GM18861 (cell line): ENCODE results near the gene NUDT1.

Source experiments
- ATAC-seq: cut with Tn5 transposase; IDR thresholded peaks from one replicate; pipeline ENCODE4 v1.9.1; 2021; ENCODE audit not compliant: unreplicated experiment

The NUDT1 gene

DNA sequence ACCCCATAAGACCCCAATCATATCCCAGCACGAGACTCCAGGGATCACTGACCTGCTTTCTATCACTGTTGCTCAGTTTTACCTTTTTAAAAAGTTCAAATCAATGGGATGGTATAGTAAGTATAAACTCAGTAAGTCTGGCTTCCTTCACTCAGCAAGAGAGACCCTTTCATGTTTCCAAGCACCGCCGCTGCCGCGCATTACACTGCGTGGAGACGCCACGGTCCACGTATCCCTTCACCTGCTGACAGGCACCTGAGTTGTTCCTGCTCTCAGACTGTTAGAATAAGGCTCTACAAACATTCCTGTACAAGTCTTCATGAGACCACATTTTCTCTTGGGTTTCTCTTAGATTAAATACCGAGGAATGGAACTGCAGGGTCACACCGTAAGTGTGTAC is 37.6 kb upstream of the NUDT1 start:
- ATAC-seq, result no peak

DNA sequence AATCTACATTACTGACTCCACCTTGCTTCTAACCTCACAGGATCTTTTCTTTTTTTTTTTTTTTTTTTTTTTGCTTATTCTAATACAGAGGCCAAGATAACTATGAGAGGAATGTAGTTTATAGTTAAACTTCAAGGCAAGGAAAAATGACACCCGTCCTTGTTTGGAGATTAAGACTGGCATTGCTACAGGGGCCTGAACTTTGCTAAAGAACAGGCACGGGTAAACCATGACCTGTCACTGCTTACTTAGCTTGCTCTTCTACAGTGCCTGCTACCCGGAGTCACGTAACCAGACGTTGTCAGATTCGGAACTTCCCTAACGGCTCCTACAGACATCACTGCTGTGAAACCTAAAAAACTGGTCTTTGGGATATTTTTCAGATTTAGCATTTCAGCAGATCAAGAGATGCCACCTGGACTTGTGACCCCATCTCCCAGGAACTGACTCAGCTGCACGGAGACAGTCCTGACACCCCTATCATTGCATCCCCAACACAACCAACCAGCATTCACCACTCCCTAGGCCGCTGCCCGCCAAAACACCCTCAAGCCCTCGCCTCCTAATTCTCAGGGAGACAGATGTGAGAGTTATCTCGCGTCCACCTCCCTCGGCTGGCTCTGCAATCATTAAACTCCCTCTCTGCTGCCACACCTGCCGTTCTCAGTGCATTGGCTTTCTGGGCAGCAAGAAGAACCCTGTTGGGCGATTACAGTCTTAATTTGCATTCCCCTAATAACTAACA is 36.8 kb upstream of the NUDT1 start:
- ATAC-seq, result no peak

DNA sequence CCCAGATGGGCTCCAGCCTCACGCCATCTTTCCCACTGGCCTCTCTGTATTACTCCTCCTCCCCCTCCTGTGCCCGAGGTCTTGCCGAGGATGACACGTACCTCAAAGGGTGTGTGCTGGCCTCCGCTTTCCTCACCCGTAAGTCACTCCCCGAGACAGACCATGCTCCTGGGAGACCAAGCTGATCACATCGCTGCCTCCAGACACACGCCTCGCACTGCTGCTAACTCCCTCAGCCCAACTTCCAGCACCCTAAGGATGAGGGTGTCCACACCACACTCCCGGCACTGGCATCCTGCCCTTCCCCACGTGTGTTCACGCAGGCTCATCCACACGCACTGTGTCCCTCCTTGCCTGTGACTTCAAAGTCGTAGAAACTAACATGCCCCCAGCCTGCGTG is 33.3 kb upstream of the NUDT1 start:
- no peak for ATAC-seq

DNA sequence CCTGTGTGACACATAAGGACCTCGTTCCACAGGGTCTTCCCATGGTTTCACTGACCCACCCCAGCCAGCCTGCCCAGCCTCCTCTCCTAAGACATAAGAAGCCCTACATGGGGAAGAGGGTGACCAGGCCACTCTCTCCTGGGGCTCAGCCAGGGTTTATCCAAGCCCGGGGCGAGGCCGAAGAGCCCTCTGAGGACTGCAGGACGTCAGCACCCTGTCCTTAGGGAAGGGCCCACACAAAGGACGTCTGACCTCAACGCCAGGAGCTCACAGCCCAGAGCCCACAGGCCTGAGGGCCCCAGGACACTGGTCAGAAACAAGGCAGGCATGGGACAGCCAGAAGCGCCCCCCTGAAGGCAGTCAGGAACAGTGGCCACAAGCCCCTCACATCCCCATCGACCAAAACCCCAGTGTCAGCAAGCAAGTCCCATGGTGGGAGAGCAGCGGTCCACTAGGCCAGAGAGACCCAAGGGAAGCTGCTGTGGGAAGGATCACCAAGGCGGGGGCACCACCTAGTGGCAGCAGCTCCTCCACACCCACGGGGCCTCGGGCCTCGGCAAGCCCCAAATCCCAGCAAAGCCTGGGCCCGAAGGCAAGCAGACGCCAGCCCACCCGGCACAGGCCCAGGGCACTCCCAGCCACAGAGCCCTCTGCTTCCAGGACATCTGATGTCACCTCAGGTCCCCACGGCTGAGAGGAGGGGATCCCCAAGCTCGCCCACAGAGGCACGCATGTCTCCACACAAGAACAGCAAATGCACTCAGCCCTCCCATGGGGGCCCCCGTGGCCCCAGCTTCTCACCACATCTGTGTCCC is 32.7 kb upstream of the NUDT1 start:
- peak; percentile 38 for ATAC-seq

DNA sequence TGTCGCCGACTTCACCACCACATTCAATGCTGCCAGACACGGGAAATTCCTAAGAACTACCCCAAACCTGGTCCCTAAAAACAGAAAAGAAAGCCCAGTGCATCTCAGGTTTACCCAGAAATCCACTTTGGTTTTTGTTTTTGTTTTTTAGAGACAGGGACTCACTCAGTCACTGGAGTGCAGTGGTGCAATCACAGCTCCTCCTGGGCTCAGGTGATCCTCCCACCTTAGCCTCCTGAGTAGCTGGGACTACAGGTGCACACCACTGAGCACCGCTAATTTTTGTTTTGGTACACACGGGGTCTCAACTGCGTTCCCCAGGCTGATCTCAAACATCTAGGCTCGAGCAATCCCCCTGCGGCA is 32.1 kb upstream of the NUDT1 start:
- no peak for ATAC-seq

DNA sequence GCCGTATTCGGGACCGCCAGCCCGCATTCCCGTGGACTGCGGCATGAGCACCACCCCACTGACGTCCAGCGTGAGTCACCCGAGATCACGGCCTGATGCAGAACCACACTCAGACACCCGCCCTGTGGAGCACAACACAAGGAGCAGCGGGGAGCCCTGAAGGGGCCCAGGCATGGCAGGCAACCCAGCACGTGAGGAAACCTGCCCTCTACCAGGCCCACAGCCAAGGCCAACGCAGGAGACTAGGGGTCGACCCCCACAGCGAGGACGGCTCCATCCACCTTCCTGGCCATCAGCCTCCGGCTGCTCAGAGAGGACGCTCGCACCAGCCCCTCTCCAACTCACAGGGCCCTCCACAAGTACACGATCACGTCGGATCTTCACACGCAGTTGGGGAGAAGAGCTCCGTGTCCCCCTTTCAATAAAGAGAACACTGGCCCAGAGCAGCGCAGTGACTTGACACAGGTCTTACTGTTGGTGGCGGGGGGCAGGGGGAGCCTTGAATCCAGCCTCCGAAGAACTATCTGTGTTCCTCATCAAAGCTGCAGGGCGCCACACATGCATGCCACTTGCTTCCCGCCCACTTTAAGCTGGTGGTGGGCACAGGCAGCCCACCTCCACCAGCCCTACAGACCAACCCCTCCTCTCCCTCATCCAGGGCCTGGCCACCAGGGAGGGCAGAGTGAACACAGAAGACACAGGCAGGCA is 31.3 kb upstream of the NUDT1 start:
- no peak for ATAC-seq

DNA sequence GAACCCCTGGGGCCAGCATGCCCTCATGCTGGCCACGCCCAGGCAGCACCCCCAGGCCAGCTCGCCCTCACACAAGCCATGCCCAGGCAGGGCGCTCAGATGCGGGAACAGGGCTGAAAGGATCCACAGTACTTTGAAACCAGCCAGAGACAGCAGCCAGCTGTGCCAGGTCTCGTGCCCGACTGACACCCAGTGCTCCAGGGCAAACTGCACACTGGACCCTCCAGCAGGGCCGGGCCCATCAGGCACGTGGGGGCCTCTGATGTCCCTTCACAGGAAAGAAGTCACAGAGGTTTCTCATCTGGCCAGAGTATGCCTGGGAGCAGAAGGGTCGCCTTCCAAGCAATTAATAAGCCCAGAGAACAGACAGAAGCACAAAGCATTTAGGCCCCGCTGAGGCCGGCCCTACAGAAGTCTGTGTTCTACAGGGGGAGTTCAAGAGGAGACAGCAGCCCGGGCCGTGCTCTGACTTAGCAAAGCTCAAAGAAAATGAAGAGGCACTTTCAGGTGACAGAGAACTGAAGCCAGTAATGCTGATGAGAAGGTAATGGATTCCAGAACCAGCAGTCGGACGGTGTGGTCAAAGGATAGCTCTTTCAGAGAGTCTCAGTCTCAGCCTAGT is 30.7 kb upstream of the NUDT1 start:
- ATAC-seq, result no peak

DNA sequence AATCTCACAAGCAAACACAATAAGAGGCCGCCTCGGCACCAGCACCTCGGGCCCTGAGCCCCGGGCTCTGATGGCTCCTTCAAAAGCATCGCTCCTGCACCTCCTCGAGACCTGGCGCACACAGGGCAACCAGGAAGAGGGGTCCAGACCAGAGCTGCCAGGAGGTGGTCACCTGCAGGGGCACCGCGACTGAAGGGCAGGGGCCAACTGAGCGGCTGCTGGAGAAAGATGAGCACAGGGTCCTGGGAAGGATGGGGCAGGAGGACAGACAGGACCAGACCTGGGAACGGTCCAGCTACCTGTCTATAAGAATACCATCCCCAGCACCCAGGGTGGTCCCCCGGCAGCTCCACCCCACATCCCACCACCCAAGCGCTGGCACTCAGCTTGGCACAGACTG is 30.1 kb upstream of the NUDT1 start:
- no peak for ATAC-seq

DNA sequence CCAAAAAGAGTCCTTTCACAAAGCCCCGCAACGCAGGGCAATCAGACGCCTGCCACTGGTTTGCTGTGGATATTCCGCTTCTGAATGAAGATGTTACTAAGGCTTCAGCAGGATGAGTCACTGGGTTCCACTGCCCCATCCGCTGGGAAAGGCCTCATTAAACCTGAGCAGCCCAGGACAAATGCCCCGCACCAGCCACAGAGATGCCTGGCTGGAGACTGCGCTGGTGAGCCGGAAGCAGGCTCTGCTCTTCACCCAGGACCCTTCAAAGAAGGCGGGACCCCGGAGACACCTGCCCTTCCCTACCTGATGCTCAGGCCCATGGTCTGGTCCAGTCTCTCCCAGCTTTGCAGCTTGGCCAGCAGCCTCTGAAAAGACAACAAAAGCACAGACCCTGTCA is 29.1 kb upstream of the NUDT1 start:
- no peak for ATAC-seq

DNA sequence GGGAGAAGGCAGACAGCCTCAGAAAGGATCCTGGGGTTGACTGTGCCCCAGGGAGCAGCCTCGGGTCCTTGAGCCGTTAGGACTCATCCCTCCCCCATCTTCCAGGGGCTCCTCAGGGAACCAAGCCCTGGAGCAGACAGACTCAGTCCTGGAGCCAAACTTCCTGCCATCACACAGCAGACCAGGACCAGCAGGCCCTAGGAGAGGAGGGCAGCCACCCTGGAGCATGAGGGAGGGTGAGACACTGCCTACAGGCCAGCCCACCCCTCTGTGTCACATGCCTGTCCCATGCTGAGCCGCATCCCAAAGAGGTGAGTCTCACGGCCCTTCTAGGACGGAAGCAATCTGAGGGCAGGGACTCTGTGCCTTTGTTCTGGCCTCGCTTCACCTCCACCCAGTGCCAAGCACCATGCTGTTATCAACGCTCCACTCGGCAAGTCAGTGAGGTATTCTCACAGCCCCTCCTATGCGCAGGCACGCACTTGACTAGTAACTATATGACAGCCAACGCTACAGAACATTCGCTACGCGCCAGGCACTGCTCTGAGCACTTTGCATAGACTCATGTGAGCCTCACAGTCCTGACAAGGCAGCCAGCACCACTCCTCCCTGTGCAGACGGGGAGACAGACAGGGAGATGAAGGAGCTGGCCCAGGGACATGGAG is 28.3 kb upstream of the NUDT1 start:
- ATAC-seq, result no peak

DNA sequence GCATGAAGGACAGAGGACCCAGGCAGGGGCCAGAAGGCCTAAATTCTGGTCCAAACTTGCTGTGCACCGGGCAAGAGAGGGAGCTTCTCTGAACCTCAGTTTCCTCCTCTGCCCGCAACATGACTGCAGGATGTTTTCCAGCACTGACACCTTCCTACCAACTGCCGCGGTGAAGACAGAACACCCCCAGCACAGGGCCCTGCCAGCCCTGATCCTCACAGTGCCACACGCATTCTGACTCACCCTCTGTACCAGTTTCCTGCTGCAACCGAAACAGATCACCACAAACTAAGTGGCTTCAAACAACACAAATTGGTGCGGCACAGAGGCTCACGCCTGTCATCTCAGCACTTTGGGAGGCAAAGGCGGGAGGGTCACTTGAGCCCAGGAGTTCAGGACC is 27.4 kb upstream of the NUDT1 start:
- ATAC-seq, result no peak

DNA sequence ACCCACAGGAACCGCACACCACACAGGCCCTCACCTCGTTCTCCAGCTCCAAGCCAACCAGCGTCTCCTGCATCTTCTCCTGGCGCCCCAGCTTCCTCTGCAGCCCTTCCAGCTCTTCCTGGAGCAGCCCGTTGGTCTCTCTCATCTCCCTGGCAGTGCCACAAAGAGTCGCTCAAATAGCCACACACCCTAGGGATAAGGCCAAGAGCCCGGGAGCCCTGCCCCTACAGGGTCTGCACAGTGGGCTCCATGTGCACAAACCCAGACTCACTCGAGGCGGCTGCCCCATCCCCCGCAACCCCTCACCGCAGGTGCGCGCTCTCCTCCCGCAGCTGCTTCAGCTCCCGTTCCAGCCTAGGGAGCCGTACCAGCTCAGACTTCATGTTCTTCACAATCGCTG is 26.2 kb upstream of the NUDT1 start:
- ATAC-seq, result no peak

DNA sequence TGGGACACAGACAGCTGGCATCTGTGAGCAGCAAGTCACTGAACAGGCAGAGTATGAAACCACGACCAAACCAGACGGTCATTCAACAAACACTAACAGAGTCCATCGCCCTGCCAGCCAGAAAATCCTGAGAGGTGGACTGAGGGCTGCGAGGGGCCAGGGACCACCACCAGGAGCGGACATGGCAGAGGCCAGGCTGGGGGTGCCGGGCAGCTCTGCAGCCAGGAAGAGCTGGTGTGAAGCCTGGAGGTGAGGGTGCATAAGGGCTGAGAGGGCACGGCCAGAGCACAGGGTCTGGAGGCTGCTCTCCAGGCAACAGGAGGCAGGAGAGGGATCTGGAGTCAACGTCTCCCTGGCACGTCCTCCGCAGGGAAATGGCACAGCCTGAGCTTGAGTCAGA is 24.8 kb upstream of the NUDT1 start:
- no peak for ATAC-seq

DNA sequence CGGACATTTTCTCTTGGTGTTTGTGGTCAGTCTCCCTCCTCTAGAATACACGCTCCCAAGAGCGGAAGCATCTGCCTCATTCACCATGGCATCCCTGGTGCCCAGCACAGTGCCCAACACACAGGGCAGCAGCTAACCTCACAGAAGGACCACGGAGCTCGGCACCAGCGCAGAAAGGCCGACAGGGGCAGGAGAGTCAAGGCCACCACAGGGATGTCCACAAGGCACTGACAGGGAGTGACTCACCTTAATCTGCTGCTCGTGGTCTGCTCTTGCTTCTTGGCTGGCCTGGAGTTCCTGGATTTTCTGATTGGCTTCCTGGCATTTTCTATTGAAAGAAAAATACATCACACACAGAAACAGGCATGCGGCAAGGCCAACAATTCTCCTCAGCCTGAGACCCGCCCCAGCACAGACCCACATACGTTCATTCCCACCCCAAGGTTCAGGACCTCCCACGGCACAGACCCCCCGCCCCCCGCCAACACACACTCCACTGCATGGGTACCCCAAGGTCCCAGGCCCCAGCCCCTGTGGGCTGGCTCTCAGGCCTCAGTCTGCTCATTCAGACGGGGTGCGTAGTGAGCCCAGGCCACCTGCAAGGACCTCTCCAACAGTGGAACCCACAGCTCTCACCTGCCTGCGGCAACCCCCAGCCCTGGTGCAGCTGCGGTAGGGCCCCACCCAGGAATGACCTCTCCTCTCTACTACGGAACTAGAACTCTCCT is 24.1 kb upstream of the NUDT1 start:
- ATAC-seq, result no peak

DNA sequence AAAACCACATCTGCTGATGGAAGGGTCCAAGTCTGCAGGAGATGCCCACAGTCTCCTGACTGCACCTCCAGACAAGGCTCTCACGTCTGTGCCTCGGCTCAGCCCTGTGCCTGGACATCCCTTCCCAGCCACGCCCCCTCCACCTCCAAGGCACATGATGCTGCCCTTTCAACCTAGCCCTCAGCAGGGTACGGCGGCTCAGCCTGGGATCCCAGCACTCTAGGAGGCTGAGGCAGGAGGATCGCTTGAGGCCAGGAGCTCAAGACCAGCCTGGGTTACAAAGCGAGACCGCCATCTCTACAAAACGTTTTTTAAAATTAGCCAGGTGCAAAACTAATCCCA is 23.6 kb upstream of the NUDT1 start:
- no peak for ATAC-seq

DNA sequence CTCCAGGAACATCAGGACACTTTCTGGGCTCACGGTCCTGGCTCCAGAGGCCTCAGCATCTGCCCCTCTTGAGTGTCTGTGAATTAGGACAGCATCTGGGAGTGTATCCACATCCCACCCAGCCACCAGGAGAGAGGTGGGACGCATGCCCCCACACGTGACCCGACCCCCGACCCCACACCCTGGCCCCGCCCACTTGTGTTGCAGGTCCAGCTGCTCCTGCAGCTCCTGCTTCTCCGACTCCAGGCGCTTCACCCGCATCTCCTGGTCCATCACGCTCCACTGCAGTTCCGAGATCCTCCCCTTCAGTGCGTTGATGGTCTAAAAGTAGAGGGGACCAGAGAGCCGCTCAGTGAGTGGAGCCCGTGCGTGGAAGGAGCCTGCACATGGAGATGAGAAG is 22.9 kb upstream of the NUDT1 start:
- ATAC-seq, result no peak

DNA sequence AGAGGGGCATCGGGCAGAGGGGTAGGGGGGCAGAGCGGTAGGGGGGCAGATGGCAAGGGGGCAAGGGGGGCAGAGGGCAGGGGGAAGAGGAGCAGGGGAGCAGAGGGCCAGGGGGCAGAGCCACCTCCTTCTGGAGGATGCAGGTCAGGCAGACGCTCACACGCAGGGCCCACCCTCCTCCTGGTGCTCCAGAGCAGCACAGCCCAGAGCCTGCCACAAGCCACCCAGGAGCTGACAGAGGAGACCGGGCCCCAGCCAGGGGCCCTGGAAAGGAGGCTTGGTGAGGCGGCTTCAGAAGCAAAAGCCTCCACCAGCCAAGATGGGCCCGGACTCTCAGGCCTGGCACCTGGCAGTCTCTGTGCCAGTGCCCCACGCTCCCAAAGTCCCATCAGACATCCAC is 22.4 kb upstream of the NUDT1 start:
- no peak for ATAC-seq

DNA sequence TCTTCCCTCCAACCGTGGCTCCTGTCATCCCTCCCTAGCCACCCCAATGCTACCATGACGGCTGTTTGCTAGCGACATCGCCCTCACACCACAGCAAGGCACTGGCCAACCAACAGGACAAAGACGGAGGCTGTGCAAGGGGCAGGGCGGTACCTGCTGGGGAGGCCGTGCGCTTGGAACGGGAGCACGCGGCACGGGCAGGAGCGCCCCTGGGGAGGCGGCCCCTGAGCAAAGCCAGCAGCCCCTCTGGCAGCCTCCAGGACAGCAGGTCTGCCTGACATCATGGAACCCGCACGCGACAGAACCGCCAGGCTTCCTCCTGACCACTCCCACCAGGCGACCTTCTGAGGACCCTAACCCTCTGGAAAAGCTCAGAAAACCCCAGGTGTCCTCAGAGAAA is 22.0 kb upstream of the NUDT1 start:
- ATAC-seq, result no peak

DNA sequence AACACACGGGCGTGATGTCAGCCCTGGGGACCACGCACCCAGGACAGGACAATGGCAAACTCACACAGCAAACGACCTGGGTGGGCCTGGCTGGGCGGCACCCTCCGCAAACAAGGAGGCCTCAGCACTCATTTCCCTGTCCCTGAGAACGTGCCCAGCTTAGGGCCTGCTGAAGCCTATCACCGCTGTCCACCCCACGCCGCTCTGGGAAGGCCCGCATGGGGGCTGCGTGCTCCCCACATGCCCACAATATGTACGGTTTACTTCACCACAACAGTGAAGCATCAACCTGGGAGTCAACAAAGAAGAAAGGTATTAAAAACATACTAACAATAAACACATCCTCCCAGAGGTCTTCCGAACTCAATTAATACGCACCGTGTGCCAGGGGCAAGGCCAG is 21.5 kb upstream of the NUDT1 start:
- ATAC-seq, result no peak

DNA sequence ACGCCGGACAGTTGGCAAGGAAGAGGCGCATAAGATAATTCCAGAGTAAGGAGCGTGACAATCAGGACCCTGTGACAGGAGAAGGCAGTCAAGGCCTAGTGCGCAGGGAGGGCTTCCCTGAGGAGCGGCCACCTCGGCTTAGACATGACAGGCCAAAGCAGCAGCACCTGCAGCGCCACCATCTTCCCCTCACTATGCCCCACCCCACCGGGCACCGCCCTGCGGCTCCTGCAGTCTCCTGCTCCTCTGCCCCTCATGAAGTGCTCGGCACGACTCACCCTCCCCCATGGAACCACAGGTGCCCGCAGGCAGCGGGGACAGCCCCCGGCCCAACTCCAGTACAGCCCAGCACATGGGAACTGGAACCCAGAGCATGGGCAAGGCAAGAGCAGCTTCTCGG is 21.1 kb upstream of the NUDT1 start:
- no peak for ATAC-seq

DNA sequence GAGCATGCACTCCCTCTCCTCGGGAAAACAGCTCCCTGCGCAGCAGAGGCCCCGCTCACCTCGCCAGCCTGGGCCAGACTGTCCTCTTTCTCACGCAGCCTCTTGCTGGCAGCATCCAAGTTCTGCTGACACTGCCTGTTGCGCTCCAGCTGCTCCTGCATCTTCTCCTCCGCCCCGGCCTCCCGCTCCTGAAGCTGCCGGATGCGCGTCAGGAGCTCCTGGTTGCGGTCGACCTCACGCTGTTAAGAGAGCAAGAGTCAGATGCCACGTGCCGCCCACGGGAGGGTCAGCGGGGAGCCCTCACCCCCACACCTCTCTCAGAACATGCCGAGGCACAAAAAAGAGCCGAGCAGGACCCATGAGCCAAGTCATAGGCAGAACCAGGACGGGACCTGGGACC is 19.5 kb upstream of the NUDT1 start:
- ATAC-seq, result no peak
